SK-N-SH (cell line): ENCODE measurements around the gene ENPEP.

Source experiments
- SIN3A ChIP-seq: IDR thresholded peaks from 2 replicates; pipeline ENCODE4 v1.6.1; 2012; ENCODE audit warnings: low read depth, mild to moderate bottlenecking, low read length, moderate library complexity, borderline replicate concordance
- TF ChIP-seq, protein P1 (sequence below): fragments of 200-600 bp; sonication (generic); IDR thresholded peaks from 2 replicates; pipeline ENCODE4 v1.6.1; 2017; ENCODE audit warnings: antibody characterized with exemption, mild to moderate bottlenecking, moderate library complexity
- TF ChIP-seq, protein P2 (sequence below): IDR thresholded peaks from 2 replicates; pipeline ENCODE4; 2012
- TF ChIP-seq, protein P3 (sequence below): IDR thresholded peaks from 2 replicates; pipeline ENCODE4 v1.4.0; 2012; ENCODE audit warnings: low read depth, borderline replicate concordance

DNA sequence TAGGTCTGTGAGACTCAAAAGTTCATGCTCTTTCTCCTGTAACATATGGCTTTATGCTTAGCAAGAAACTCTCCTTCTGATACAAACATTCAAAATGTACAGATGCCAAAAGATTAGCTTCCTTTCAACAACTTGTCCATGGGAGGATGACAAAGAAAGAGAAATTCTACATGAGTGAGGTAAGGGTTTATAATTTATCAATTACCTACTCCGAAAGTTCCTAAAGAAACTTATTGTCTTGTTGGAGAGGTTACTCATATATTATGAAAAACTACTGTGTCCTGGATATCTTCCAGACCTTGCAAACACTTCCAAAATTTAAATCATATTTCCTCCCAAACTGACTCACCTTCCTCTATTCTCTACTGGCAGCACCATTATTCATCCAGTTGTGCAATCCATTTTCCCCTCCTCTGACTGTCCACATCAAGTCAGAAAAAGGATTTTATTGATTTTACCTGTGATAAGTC, 65.1 kb downstream of the ENPEP start:
- TF ChIP-seq, protein P1, sequence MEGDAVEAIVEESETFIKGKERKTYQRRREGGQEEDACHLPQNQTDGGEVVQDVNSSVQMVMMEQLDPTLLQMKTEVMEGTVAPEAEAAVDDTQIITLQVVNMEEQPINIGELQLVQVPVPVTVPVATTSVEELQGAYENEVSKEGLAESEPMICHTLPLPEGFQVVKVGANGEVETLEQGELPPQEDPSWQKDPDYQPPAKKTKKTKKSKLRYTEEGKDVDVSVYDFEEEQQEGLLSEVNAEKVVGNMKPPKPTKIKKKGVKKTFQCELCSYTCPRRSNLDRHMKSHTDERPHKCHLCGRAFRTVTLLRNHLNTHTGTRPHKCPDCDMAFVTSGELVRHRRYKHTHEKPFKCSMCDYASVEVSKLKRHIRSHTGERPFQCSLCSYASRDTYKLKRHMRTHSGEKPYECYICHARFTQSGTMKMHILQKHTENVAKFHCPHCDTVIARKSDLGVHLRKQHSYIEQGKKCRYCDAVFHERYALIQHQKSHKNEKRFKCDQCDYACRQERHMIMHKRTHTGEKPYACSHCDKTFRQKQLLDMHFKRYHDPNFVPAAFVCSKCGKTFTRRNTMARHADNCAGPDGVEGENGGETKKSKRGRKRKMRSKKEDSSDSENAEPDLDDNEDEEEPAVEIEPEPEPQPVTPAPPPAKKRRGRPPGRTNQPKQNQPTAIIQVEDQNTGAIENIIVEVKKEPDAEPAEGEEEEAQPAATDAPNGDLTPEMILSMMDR = no peak
- TF ChIP-seq, protein P2, sequence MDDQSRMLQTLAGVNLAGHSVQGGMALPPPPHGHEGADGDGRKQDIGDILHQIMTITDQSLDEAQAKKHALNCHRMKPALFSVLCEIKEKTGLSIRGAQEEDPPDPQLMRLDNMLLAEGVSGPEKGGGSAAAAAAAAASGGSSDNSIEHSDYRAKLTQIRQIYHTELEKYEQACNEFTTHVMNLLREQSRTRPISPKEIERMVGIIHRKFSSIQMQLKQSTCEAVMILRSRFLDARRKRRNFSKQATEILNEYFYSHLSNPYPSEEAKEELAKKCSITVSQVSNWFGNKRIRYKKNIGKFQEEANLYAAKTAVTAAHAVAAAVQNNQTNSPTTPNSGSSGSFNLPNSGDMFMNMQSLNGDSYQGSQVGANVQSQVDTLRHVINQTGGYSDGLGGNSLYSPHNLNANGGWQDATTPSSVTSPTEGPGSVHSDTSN = no peak
- no peak for TF ChIP-seq SIN3A
- TF ChIP-seq, protein P3, sequence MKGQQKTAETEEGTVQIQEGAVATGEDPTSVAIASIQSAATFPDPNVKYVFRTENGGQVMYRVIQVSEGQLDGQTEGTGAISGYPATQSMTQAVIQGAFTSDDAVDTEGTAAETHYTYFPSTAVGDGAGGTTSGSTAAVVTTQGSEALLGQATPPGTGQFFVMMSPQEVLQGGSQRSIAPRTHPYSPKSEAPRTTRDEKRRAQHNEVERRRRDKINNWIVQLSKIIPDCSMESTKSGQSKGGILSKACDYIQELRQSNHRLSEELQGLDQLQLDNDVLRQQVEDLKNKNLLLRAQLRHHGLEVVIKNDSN = no peak
